MCF 10A (cell line): ENCODE results near the gene NFYC. TPM values are rescaled to one million over a fixed set of nuclear protein-coding genes. Genes with fewer than 3 reads are reported as not detected.

ENCODE experiments used
- BruUV-seq: library from RNA; stranded (reverse); fragments of 400-500 nt; replicated peaks from 2 replicates; lab custom pipeline; 2021; lab: Mats Ljungman, UMichigan
- CTCF ChIA-PET: fragments of 300-600 bp; sonication (Branson Sonifier 250); formaldehyde crosslinking; extraction: SDS; loops from one replicate; lab custom pipeline; 2021; ENCODE audit warnings: antibody characterized with exemption, inconsistent platforms; lab: Yijun Ruan, JAX
- POLR2A ChIA-PET: fragments of 300-600, 350-650 bp; sonication (Branson Sonifier 250); formaldehyde crosslinking; extraction: SDS; loops from one replicate; lab custom pipeline; 2020; ENCODE audit warnings: antibody characterized with exemption, inconsistent platforms; lab: Yijun Ruan, JAX
- DNase-seq: peaks from one replicate; pipeline ENCODE4 v3.0.0-alpha.2; 2018; ENCODE audit not compliant: unreplicated experiment
- H3K27ac Mint-ChIP-seq: one replicate; pipeline ENCODE4 v1.8.0; 2022; ENCODE audit warnings: mild to moderate bottlenecking, low read depth, mixed read lengths; ENCODE audit not compliant: unreplicated experiment
- H3K27me3 Mint-ChIP-seq: one replicate; pipeline ENCODE4 v1.8.0; 2022; ENCODE audit warnings: mixed read lengths; ENCODE audit not compliant: insufficient read depth, unreplicated experiment
- H3K36me3 Mint-ChIP-seq: one replicate; pipeline ENCODE4 v1.8.0; 2022; ENCODE audit warnings: mild to moderate bottlenecking, moderate library complexity, mixed read lengths; ENCODE audit not compliant: insufficient read depth, unreplicated experiment
- H3K4me1 Mint-ChIP-seq: one replicate; pipeline ENCODE4 v1.8.0; 2022; ENCODE audit warnings: mixed read lengths; ENCODE audit not compliant: insufficient read depth, unreplicated experiment
- H3K4me3 Mint-ChIP-seq: one replicate; pipeline ENCODE4 v1.8.0; 2022; ENCODE audit warnings: mild to moderate bottlenecking, moderate library complexity, mixed read lengths; ENCODE audit not compliant: unreplicated experiment
- H3K9me3 Mint-ChIP-seq: one replicate; pipeline ENCODE4 v1.8.0; 2022; ENCODE audit warnings: mixed read lengths; ENCODE audit not compliant: unreplicated experiment
- CTCF ChIP-seq: fragments of 200-600 bp; IDR thresholded peaks from one replicate; pipeline ENCODE4 v1.8.0; 2022; ENCODE audit warnings: antibody characterized with exemption, mild to moderate bottlenecking; ENCODE audit not compliant: unreplicated experiment
- intact Hi-C: fragments of 100-400 bp; cut with micrococcal nuclease; formaldehyde crosslinking; loops from 2 replicates; pipeline ENCODE4 v1.14.1; 2022
- total RNA-seq: library from RNA; stranded (reverse); gene quantifications from 2 replicates; pipeline ENCODE4 v1.2.3, GENCODE V29; 2022

NFYC gene
- total RNA-seq, 1 experiment from 2014 or later, result 69.6 TPM

DNA sequence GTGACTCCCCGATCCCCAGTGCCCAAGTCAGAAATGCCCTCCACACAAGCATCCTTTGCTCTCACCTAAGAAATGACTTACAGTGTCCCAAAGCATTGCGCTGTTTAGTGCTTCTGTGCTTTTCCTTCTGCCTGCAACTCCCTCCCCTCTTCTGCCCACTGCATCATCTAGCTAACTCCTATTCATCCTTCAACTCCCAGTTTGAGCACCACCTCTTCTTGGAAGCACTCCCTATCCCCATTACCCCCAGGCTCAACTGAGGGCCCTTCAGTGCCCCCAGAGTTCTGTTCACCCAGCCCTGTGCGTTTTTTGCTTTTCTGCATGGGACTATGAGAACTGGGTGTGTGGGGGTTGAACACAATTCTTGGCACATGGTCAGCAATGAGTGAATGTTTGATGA, 102.1 kb downstream of the NFYC start:
- no peak overlapping the region for H3K27ac Mint-ChIP-seq
- peaks cover 24% of the 10 kb centered on the region for H3K27me3 Mint-ChIP-seq
- TF ChIP-seq CTCF, result no peak
- H3K36me3 Mint-ChIP-seq, result no peaks in the 10 kb centered on the region
- peaks cover 6% of the 10 kb centered on the region for H3K4me1 Mint-ChIP-seq
- no peaks in the 10 kb centered on the region for H3K9me3 Mint-ChIP-seq
- intact Hi-C loops, result no loop called here
- no TSS peak for BruUV-seq
- no peak overlapping the region for H3K4me3 Mint-ChIP-seq
- ChIA-PET POLR2A (no interaction called here), CTCF (no interaction called here)
- no peak for DNase-seq

DNA sequence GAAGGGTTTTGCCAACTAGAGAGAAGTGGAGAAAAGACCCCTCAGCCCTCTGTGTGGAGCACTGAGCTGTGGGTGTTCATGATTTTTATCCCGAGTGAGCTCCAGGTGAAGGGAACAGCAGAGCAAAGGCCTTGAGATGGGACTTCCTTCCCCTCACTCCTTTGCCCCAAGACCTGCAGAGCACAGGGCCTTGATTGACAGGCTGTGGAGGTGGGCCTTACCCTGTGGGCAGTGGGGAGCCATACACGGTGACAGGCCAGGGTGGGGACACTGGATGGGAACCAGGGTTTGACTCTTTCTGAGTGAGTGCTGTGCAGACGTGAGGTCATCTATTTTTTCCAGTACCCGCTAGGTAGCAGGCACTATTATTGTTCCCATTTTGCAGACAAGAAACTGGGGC, 102.5 kb downstream of the NFYC start:
- intact Hi-C loops, result no loop called here
- BruUV-seq, result no TSS peak
- H3K4me1 Mint-ChIP-seq, result peaks cover 6% of the 10 kb centered on the region
- H3K36me3 Mint-ChIP-seq, result no peaks in the 10 kb centered on the region
- no peaks in the 10 kb centered on the region for H3K9me3 Mint-ChIP-seq
- no peak for DNase-seq
- TF ChIP-seq CTCF, result no peak
- CTCF ChIA-PET, result interaction anchor here (0.6 kb wide), 1 partner anchor 652 kb away, joined by 3 read pairs; no protein-coding TSS in a partner anchor
- H3K4me3 Mint-ChIP-seq, result no peak overlapping the region
- H3K27me3 Mint-ChIP-seq, result peaks cover 24% of the 10 kb centered on the region
- POLR2A ChIA-PET, result interaction anchor here (1.3 kb wide), 1 partner anchor 41 kb away, joined by 3 read pairs; no protein-coding TSS in a partner anchor
- no peak overlapping the region for H3K27ac Mint-ChIP-seq

DNA sequence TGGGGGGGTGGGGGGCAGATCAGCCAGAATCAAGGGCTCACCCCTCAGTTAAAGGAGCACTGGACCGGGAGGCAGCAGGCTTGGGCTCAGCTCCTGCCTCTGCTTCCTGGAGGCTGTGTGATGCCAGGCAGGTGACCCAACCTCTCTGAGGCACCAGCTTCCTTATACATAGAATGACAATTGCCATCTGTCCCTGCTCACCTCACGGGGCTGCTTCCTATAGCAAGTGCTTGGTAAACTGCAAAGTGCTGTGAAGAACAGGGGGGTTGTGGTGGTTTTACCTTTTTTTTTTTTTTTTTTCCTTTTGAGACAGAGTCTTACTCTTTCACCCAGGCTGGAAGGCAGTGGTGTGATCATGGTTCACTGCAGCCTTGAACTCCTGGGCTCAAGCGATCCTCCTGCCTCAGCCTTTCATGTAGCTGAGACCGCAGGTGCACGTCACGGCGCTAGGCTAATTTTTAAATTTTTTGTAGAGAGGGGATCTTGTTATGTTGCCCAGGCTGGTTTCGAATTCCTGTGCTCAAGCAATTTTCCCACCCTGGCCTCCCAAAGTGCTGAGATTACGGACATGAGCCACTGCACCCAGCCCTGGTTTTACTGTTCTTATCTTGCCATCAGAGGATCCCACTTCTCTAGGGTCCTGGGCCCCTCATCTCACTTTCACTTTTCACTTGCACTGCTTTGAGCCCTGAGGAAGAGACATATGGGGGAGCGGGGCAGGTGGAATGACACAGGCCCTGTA, 103.6 kb downstream of the NFYC start:
- Mint-ChIP-seq H3K9me3 (no peaks in the 10 kb centered on the region), H3K36me3 (no peaks in the 10 kb centered on the region), H3K27ac (no peak overlapping the region), H3K27me3 (peaks cover 24% of the 10 kb centered on the region), H3K4me3 (no peak overlapping the region), H3K4me1 (peaks cover 6% of the 10 kb centered on the region)
- DNase-seq, result no peak
- CTCF ChIA-PET, result interaction anchor here (1.0 kb wide), 1 partner anchor 20 kb away, joined by 3 read pairs; no protein-coding TSS in a partner anchor
- intact Hi-C loops, result no loop called here
- BruUV-seq, result no TSS peak
- POLR2A ChIA-PET, result interaction anchor here (0.6 to 1.3 kb wide), 3 partner anchors 42 to 196 kb away, joined by 3 to 5 read pairs (median 3); no protein-coding TSS in a partner anchor
- no peak for TF ChIP-seq CTCF

GRCh38 chr1:40795811-40796586, 104.5 kb downstream of the NFYC start:
- POLR2A ChIA-PET, result interaction anchor here (0.6 to 0.7 kb wide), 2 partner anchors 128 to 197 kb away, joined by 3 to 5 read pairs; no protein-coding TSS in a partner anchor

More at GRCh38 chr1:40795811-40796586, 104.5 kb downstream of the NFYC start:
- Mint-ChIP-seq H3K27ac (no peak overlapping the region), H3K9me3 (no peaks in the 10 kb centered on the region), H3K27me3 (peaks cover 16% of the 10 kb centered on the region), H3K4me1 (peaks cover 6% of the 10 kb centered on the region), H3K4me3 (no peak overlapping the region), H3K36me3 (no peaks in the 10 kb centered on the region)
- no peak for DNase-seq
- intact Hi-C loops, result no loop called here
- no TSS peak for BruUV-seq
- CTCF ChIA-PET, result interaction anchor here (0.6 to 1.0 kb wide), 3 partner anchors 20 to 233 kb away, joined by 3 read pairs; no protein-coding TSS in a partner anchor
- TF ChIP-seq CTCF, result no peak
